Neural cell (in vitro differentiated cells): ENCODE measurements around the gene PLD1. TPM values are rescaled to one million over a fixed set of nuclear protein-coding genes. Genes with fewer than 3 reads are reported as not detected.

Source experiments
- H2AFZ ChIP-seq: fragments of 200-600, 300-800 bp; sonication (generic), shearing (Covaris generic); 2 replicates; pipeline ENCODE4 v1.6.0; 2014; ENCODE audit warnings: low read depth, mild to moderate bottlenecking, antibody characterized with exemption, low read length, moderate library complexity
- H3F3A ChIP-seq: fragments of 200-600 bp; shearing (Covaris generic); 2 replicates; pipeline ENCODE4 v1.6.1; 2016; ENCODE audit warnings: mild to moderate bottlenecking, moderate library complexity, mixed read lengths, antibody characterized with exemption, low read length; ENCODE audit not compliant: insufficient read depth, poor library complexity, severe bottlenecking
- H3K27ac ChIP-seq: fragments of 200-600, 300-800 bp; sonication (generic), shearing (Covaris generic); 2 replicates; pipeline ENCODE4 v1.5.1; 2014; ENCODE audit warnings: mild to moderate bottlenecking, low read length, moderate library complexity
- H3K27me3 ChIP-seq: fragments of 300-800, 200-600 bp; sonication (generic), shearing (Covaris generic); 2 replicates; pipeline ENCODE4 v1.6.0; 2014; ENCODE audit warnings: mild to moderate bottlenecking, low read depth, low read length, moderate library complexity; ENCODE audit not compliant: insufficient read depth
- H3K36me3 ChIP-seq: fragments of 300-800, 200-600 bp; sonication (generic), shearing (Covaris generic); 2 replicates; pipeline ENCODE4 v1.5.1; 2014; ENCODE audit warnings: mild to moderate bottlenecking, antibody characterized with exemption, low read length, moderate library complexity; ENCODE audit not compliant: insufficient read depth
- H3K4me2 ChIP-seq: fragments of 300-800, 200-600 bp; sonication (generic), shearing (Covaris generic); 2 replicates; pipeline ENCODE4 v1.6.0; 2014; ENCODE audit warnings: mild to moderate bottlenecking, low read length
- H3K4me3 ChIP-seq: fragments of 300-800, 200-600 bp; sonication (generic), shearing (Covaris generic); 2 replicates; pipeline ENCODE4 v1.5.1; 2014; ENCODE audit warnings: mild to moderate bottlenecking, low read length, moderate library complexity
- H3K79me2 ChIP-seq: fragments of 200-600 bp; shearing (Covaris generic); replicated peaks from 2 replicates; pipeline ENCODE4 v1.6.0; 2014; ENCODE audit warnings: mild to moderate bottlenecking, low read length, moderate library complexity; ENCODE audit not compliant: insufficient read depth
- H3K9ac ChIP-seq: fragments of 300-800, 200-600 bp; sonication (generic), shearing (Covaris generic); 2 replicates; pipeline ENCODE4 v1.6.1; 2016; ENCODE audit warnings: mild to moderate bottlenecking, low read length, mixed read lengths
- H3K9me2 ChIP-seq: fragments of 200-600 bp; shearing (Covaris generic); 2 replicates; pipeline ENCODE4 v1.6.1; 2016; ENCODE audit warnings: mild to moderate bottlenecking, low read length, mixed read lengths; ENCODE audit not compliant: insufficient read depth
- H3K9me3 ChIP-seq: fragments of 200-600, 300-800 bp; sonication (generic), shearing (Covaris generic); 2 replicates; pipeline ENCODE4 v1.6.1; 2016; ENCODE audit warnings: mild to moderate bottlenecking, mixed run types, low read length, moderate library complexity, mixed read lengths
- H4K20me1 ChIP-seq: fragments of 200-600 bp; shearing (Covaris generic); 2 replicates; pipeline ENCODE4 v1.6.1; 2016; ENCODE audit warnings: mild to moderate bottlenecking, mixed run types; ENCODE audit not compliant: insufficient read depth
- EP300 ChIP-seq: fragments of 450-650 bp; conservative IDR thresholded peaks from 2 replicates; pipeline ENCODE4 v1.6.1; 2014; ENCODE audit warnings: antibody characterized with exemption, mild to moderate bottlenecking, moderate library complexity; ENCODE audit not compliant: poor library complexity, severe bottlenecking
- EZH2 ChIP-seq: fragments of 200-600, 300-800 bp; shearing (Covaris generic), sonication (generic); IDR thresholded peaks from 2 replicates; pipeline ENCODE4 v1.6.1; 2014; ENCODE audit warnings: antibody characterized with exemption, low read length, borderline replicate concordance, mild to moderate bottlenecking; ENCODE audit not compliant: insufficient read depth, poor library complexity, severe bottlenecking
- MXI1 ChIP-seq: fragments of 450-650 bp; conservative IDR thresholded peaks from 2 replicates; pipeline ENCODE4 v1.6.1; 2014; ENCODE audit warnings: antibody characterized with exemption, mild to moderate bottlenecking; ENCODE audit not compliant: poor library complexity, severe bottlenecking
- POLR2AphosphoS5 ChIP-seq: IDR thresholded peaks from 2 replicates; pipeline ENCODE4 v1.6.1; 2012
- RAD21 ChIP-seq: fragments of 450-650 bp; conservative IDR thresholded peaks from 2 replicates; pipeline ENCODE4 v1.6.1; 2014; ENCODE audit warnings: antibody characterized with exemption, mild to moderate bottlenecking, moderate library complexity
- SMC3 ChIP-seq: fragments of 450-650 bp; conservative IDR thresholded peaks from 2 replicates; pipeline ENCODE4 v1.6.1; 2014; ENCODE audit warnings: antibody characterized with exemption, mild to moderate bottlenecking, moderate library complexity; ENCODE audit not compliant: poor library complexity
- TAF1 ChIP-seq: IDR thresholded peaks from 2 replicates; pipeline ENCODE4 v1.6.1; 2012; ENCODE audit warnings: low read depth
- polyA plus RNA-seq: library from polyadenylated mRNA; depleted of rRNA; stranded (reverse); fragments of >200 nt; gene quantifications from 2 replicates; pipeline ENCODE4 v1.2.3, GENCODE V29; 2014
- TF ChIP-seq, protein P1 (sequence below): fragments of 450-650 bp; IDR thresholded peaks from 2 replicates; pipeline ENCODE4 v1.5.1; 2014; ENCODE audit warnings: antibody characterized with exemption, mild to moderate bottlenecking, moderate library complexity; ENCODE audit not compliant: poor library complexity, severe bottlenecking
- TF ChIP-seq, protein P2 (sequence below): IDR thresholded peaks from 2 replicates; pipeline ENCODE4 v1.6.1; 2012; ENCODE audit warnings: borderline replicate concordance

The PLD1 gene
- polyA plus RNA-seq, 1 donor from 2014 or later: 0.06 TPM

DNA sequence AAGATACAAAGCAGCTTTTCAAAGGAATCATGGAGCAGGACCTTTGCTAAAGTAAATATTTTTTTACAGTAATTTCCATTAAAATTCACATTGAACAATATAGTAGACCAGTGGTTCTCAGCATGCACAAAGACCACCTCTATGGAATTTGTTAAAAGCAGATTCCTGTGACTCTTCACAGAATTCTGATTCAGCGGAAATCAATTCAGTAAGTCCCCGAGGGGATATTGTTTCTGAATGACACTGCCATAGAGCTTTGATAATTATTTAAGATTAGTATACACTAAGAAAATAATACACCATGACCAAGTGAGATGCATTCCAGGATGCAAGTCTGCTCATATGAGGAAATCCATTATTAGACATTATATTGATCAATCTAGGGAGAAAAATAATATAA, 188.2 kb downstream of the PLD1 start:
- TF ChIP-seq, protein P1, sequence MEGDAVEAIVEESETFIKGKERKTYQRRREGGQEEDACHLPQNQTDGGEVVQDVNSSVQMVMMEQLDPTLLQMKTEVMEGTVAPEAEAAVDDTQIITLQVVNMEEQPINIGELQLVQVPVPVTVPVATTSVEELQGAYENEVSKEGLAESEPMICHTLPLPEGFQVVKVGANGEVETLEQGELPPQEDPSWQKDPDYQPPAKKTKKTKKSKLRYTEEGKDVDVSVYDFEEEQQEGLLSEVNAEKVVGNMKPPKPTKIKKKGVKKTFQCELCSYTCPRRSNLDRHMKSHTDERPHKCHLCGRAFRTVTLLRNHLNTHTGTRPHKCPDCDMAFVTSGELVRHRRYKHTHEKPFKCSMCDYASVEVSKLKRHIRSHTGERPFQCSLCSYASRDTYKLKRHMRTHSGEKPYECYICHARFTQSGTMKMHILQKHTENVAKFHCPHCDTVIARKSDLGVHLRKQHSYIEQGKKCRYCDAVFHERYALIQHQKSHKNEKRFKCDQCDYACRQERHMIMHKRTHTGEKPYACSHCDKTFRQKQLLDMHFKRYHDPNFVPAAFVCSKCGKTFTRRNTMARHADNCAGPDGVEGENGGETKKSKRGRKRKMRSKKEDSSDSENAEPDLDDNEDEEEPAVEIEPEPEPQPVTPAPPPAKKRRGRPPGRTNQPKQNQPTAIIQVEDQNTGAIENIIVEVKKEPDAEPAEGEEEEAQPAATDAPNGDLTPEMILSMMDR: no peak
- TF ChIP-seq MXI1 (no peak), RAD21 (no peak), TAF1 (no peak), POLR2AphosphoS5 (no peak), EP300 (no peak), SMC3 (no peak), EZH2 (no peak)
- TF ChIP-seq, protein P2, sequence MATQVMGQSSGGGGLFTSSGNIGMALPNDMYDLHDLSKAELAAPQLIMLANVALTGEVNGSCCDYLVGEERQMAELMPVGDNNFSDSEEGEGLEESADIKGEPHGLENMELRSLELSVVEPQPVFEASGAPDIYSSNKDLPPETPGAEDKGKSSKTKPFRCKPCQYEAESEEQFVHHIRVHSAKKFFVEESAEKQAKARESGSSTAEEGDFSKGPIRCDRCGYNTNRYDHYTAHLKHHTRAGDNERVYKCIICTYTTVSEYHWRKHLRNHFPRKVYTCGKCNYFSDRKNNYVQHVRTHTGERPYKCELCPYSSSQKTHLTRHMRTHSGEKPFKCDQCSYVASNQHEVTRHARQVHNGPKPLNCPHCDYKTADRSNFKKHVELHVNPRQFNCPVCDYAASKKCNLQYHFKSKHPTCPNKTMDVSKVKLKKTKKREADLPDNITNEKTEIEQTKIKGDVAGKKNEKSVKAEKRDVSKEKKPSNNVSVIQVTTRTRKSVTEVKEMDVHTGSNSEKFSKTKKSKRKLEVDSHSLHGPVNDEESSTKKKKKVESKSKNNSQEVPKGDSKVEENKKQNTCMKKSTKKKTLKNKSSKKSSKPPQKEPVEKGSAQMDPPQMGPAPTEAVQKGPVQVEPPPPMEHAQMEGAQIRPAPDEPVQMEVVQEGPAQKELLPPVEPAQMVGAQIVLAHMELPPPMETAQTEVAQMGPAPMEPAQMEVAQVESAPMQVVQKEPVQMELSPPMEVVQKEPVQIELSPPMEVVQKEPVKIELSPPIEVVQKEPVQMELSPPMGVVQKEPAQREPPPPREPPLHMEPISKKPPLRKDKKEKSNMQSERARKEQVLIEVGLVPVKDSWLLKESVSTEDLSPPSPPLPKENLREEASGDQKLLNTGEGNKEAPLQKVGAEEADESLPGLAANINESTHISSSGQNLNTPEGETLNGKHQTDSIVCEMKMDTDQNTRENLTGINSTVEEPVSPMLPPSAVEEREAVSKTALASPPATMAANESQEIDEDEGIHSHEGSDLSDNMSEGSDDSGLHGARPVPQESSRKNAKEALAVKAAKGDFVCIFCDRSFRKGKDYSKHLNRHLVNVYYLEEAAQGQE: no peak
- no peak overlapping the region for H3K27ac ChIP-seq

GRCh38 chr3:171620825-171621434, 189.4 kb downstream of the PLD1 start:
- Histone ChIP-seq H3K27me3 (no peaks in the 10 kb centered on the region), H3K4me2 (no peak overlapping the region), H2AFZ (no peak overlapping the region), H3K27ac (no peak overlapping the region), H4K20me1 (no peaks in the 10 kb centered on the region), H3K9me3 (no peaks in the 10 kb centered on the region), H3K36me3 (no peaks in the 10 kb centered on the region), H3F3A (no peaks in the 10 kb centered on the region), H3K9ac (no peak overlapping the region), H3K9me2 (no peaks in the 10 kb centered on the region), H3K4me3 (no peak overlapping the region), H3K79me2 (no peaks in the 10 kb centered on the region)
- TF ChIP-seq, protein P2: no peak
- TF ChIP-seq MXI1: no peak
- TF ChIP-seq RAD21: no peak
- TF ChIP-seq EZH2: no peak
- no peak for TF ChIP-seq EP300
- no peak for TF ChIP-seq SMC3
- TF ChIP-seq, protein P1: no peak
- TF ChIP-seq POLR2AphosphoS5: no peak
- TF ChIP-seq TAF1: no peak

More for the DNA sequence above, 188.2 kb downstream of the PLD1 start:
- no peaks in the 10 kb centered on the region for H3K9me2 ChIP-seq
- no peaks in the 10 kb centered on the region for H3K9me3 ChIP-seq
- H2AFZ ChIP-seq: no peak overlapping the region
- H3K4me2 ChIP-seq: no peak overlapping the region
- H3K79me2 ChIP-seq: no peaks in the 10 kb centered on the region
- no peaks in the 10 kb centered on the region for H3K36me3 ChIP-seq
- no peak overlapping the region for H3K4me3 ChIP-seq
- no peaks in the 10 kb centered on the region for H4K20me1 ChIP-seq
- H3F3A ChIP-seq: no peaks in the 10 kb centered on the region
- no peaks in the 10 kb centered on the region for H3K27me3 ChIP-seq
- H3K9ac ChIP-seq: no peak overlapping the region
